Calu3 (cell line): ENCODE results near the gene SPOCK1. TPM values are rescaled to one million over a fixed set of nuclear protein-coding genes. Genes with fewer than 3 reads are reported as not detected.

Experiments
- BruUV-seq: library from RNA; stranded (reverse); fragments of 400-500 nt; replicated peaks from 2 replicates; lab custom pipeline; 2021; lab: Mats Ljungman, UMichigan
- CTCF ChIA-PET: fragments of 300-600 bp; sonication (Branson Sonifier 250); formaldehyde crosslinking; loops from one replicate; lab custom pipeline; 2022; ENCODE audit warnings: antibody characterized with exemption; lab: Charles Lee
- DNase-seq: peaks from one replicate; pipeline ENCODE4 v3.0.0; 2022
- H3K27ac Mint-ChIP-seq: one replicate; pipeline ENCODE4 v1.8.0; 2022; ENCODE audit warnings: mixed read lengths; ENCODE audit not compliant: unreplicated experiment
- H3K27me3 Mint-ChIP-seq: one replicate; pipeline ENCODE4 v1.8.0; 2022; ENCODE audit warnings: mixed read lengths; ENCODE audit not compliant: unreplicated experiment
- H3K36me3 Mint-ChIP-seq: one replicate; pipeline ENCODE4 v1.8.0; 2022; ENCODE audit warnings: mild to moderate bottlenecking, moderate library complexity, mixed read lengths; ENCODE audit not compliant: insufficient read depth, unreplicated experiment
- H3K4me1 Mint-ChIP-seq: one replicate; pipeline ENCODE4 v1.8.0; 2022; ENCODE audit warnings: mild to moderate bottlenecking, low read depth, mixed read lengths; ENCODE audit not compliant: unreplicated experiment
- H3K4me3 Mint-ChIP-seq: one replicate; pipeline ENCODE4 v1.8.0; 2022; ENCODE audit warnings: mild to moderate bottlenecking, low read depth, moderate library complexity, mixed read lengths; ENCODE audit not compliant: unreplicated experiment
- H3K9me3 Mint-ChIP-seq: one replicate; pipeline ENCODE4 v1.8.0; 2022; ENCODE audit warnings: low read depth, mixed read lengths; ENCODE audit not compliant: unreplicated experiment
- CTCF ChIP-seq: fragments of 200-600 bp; IDR thresholded peaks from one replicate; pipeline ENCODE4 v1.8.0; 2022; ENCODE audit warnings: antibody characterized with exemption; ENCODE audit not compliant: unreplicated experiment
- intact Hi-C: fragments of 100-400 bp; cut with micrococcal nuclease; formaldehyde crosslinking; loops from one replicate; pipeline ENCODE4 v1.10.0; 2022; ENCODE audit not compliant: unreplicated experiment
- total RNA-seq: library from RNA; stranded (reverse); gene quantifications from 2 replicates; pipeline ENCODE4 v1.2.3, GENCODE V29; 2022

SPOCK1 gene
- total RNA-seq, 1 experiment from 2014 or later: 3.2 TPM

GRCh38 chr5:137182576-137182975, 316.6 kb downstream of the SPOCK1 start:
- no peaks in the 10 kb centered on the region for H3K9me3 Mint-ChIP-seq
- no peak overlapping the region for H3K4me3 Mint-ChIP-seq
- CTCF ChIA-PET: interaction anchor here (1.2 kb wide), 1 partner anchor 12 kb away, joined by 3 read pairs; no protein-coding TSS in a partner anchor
- H3K4me1 Mint-ChIP-seq: no peaks in the 10 kb centered on the region
- H3K36me3 Mint-ChIP-seq: no peaks in the 10 kb centered on the region
- peaks cover 65% of the 10 kb centered on the region for H3K27me3 Mint-ChIP-seq
- no peak for TF ChIP-seq CTCF
- no peak for DNase-seq
- H3K27ac Mint-ChIP-seq: no peak overlapping the region
- no TSS peak for BruUV-seq
- intact Hi-C loops: no loop called here

GRCh38 chr5:137181667-137182066, 317.5 kb downstream of the SPOCK1 start:
- H3K27me3 Mint-ChIP-seq: peaks cover 65% of the 10 kb centered on the region
- H3K27ac Mint-ChIP-seq: no peak overlapping the region
- H3K4me3 Mint-ChIP-seq: no peak overlapping the region
- no peaks in the 10 kb centered on the region for H3K36me3 Mint-ChIP-seq
- no peaks in the 10 kb centered on the region for H3K4me1 Mint-ChIP-seq
- no TSS peak for BruUV-seq
- intact Hi-C loops: no loop called here
- CTCF ChIA-PET: interaction anchor here (1.2 kb wide), 1 partner anchor 11 kb away, joined by 3 read pairs; no protein-coding TSS in a partner anchor
- no peak for DNase-seq
- H3K9me3 Mint-ChIP-seq: no peaks in the 10 kb centered on the region
- no peak for TF ChIP-seq CTCF

DNA sequence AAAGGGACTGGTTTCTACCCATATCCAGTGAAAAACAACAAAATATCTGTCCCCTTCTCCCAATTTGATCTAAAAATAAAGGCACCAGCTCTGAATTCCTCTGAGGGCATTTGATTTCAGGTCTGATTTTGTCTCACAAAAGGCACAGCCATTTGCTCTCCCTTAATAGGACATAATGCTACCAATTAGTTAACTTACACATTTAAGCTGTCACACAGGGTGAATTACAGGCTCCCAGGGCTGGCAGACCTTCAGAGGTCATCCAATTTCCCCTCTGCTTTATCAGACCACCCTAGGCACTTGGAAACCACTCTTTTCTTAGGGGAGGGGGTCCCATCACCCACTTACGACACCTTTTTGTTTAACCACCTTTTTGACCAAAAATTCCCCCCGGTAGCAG, 319.9 kb downstream of the SPOCK1 start:
- intact Hi-C loops: no loop called here
- H3K4me3 Mint-ChIP-seq: no peak overlapping the region
- no peaks in the 10 kb centered on the region for H3K4me1 Mint-ChIP-seq
- H3K36me3 Mint-ChIP-seq: no peaks in the 10 kb centered on the region
- BruUV-seq: no TSS peak
- DNase-seq: no peak
- TF ChIP-seq CTCF: no peak
- no peaks in the 10 kb centered on the region for H3K9me3 Mint-ChIP-seq
- CTCF ChIA-PET: no interaction called here
- no peak overlapping the region for H3K27ac Mint-ChIP-seq
- peaks cover 47% of the 10 kb centered on the region for H3K27me3 Mint-ChIP-seq

GRCh38 chr5:137176609-137177008, 322.5 kb downstream of the SPOCK1 start:
- no peaks in the 10 kb centered on the region for H3K36me3 Mint-ChIP-seq
- BruUV-seq: no TSS peak
- H3K27ac Mint-ChIP-seq: no peak overlapping the region
- CTCF ChIA-PET: no interaction called here
- intact Hi-C loops: no loop called here
- no peak for TF ChIP-seq CTCF
- no peak for DNase-seq
- H3K4me1 Mint-ChIP-seq: no peaks in the 10 kb centered on the region
- no peak overlapping the region for H3K4me3 Mint-ChIP-seq
- H3K9me3 Mint-ChIP-seq: no peaks in the 10 kb centered on the region
- peaks cover 46% of the 10 kb centered on the region for H3K27me3 Mint-ChIP-seq
